ENCODE measurements around the gene YPEL2. TPM values are rescaled to one million over a fixed set of nuclear protein-coding genes. Genes with fewer than 3 reads are reported as not detected.

YPEL2 gene
- total RNA-seq, 1 donor from 2014 or later = 41.1 TPM

DNA sequence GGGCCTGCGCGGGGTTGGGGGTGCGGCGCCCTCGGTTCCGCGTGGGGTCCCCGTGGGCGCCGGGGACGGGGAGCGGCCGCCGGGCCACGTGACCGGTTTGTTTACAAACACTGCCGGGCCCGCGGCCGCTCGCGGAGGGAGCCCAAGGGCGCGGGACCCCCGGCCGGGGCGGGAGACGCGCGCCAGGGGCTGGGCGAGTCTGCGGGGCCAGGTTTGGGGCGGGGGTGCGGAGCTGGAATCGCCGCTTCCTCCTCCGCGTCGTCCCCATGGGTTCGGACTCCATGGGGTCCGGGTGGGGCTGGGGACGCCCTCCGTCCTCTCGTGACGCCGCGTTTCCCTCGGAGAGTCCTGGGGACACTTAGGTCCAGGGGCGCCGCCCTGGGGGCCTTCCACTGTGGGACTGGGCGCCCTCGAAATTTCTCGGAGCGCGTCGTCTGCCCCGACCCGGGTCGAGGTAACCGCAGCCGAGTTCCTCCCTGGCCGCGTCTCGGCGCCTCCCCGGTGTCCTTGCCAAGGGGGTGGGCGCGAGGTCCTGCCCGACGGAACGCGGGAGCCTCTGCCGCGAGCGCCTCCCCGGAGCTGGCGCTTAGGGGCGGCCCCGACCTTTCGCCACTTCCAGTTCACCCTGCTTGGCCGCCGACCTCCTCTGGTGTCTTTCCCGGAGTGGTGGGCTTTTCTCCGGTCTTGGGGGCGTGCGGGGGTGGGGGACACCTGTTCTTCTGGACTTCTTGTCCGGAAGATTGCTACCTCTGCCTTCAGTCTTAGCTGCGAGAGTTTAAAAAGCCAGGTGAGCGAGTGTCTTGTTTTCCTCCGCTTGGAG lies 684 bp downstream of the YPEL2 start:
- Histone ChIP-seq H3K27ac (ENCODE audit: low read depth, low read length) (no peak overlapping the region), H3K4me1 (ENCODE audit: insufficient read depth, low read length) (peaks cover 19% of the 10 kb centered on the region), H3K27me3 (ENCODE audit: insufficient read depth, low read length) (peaks cover 26% of the 10 kb centered on the region), H3K4me3 (ENCODE audit: insufficient read depth, low read depth, low read length) (peak overlapping the region; percentile 69), H4K20me1 (ENCODE audit: insufficient read depth, low read length) (peaks cover 44% of the 10 kb centered on the region), H3K36me3 (ENCODE audit: insufficient read depth, low read length) (no peaks in the 10 kb centered on the region), H3K9ac (ENCODE audit: low read length) (peak overlapping the region; percentile 81), H3K79me2 (ENCODE audit: insufficient read depth, low read length) (peaks cover 8% of the 10 kb centered on the region), H3K4me2 (ENCODE audit: low read length) (peak overlapping the region; percentile 96), H2AFZ (ENCODE audit: low read depth, low read length) (peak overlapping the region; percentile 82), H3K9me3 (ENCODE audit: insufficient read depth, low read depth, low read length) (no peaks in the 10 kb centered on the region)
- Mint-ChIP-seq H3K4me1 (ENCODE audit: low read depth, unreplicated experiment) (peaks cover 53% of the 10 kb centered on the region), H3K9me3 (ENCODE audit: unreplicated experiment) (no peaks in the 10 kb centered on the region), H3K36me3 (ENCODE audit: low read depth, unreplicated experiment) (no peaks in the 10 kb centered on the region), H3K27ac (ENCODE audit: unreplicated experiment) (no peak overlapping the region), H3K27me3 (ENCODE audit: low read depth, unreplicated experiment) (no peaks in the 10 kb centered on the region), H3K4me3 (ENCODE audit: unreplicated experiment) (peak overlapping the region; percentile 95)
- no peak for DNase-seq (ENCODE audit: low read depth)
- TF ChIP-seq, protein P1, sequence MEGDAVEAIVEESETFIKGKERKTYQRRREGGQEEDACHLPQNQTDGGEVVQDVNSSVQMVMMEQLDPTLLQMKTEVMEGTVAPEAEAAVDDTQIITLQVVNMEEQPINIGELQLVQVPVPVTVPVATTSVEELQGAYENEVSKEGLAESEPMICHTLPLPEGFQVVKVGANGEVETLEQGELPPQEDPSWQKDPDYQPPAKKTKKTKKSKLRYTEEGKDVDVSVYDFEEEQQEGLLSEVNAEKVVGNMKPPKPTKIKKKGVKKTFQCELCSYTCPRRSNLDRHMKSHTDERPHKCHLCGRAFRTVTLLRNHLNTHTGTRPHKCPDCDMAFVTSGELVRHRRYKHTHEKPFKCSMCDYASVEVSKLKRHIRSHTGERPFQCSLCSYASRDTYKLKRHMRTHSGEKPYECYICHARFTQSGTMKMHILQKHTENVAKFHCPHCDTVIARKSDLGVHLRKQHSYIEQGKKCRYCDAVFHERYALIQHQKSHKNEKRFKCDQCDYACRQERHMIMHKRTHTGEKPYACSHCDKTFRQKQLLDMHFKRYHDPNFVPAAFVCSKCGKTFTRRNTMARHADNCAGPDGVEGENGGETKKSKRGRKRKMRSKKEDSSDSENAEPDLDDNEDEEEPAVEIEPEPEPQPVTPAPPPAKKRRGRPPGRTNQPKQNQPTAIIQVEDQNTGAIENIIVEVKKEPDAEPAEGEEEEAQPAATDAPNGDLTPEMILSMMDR (IDR thresholded peaks at IDR 0.05; ENCODE audit: insufficient read depth, low read depth, low read length) = no peak
- TF ChIP-seq EZH2 (IDR thresholded peaks at IDR 0.05; ENCODE audit: insufficient read depth, low read length) = no peak
- no peak for FAIRE-seq

DNA sequence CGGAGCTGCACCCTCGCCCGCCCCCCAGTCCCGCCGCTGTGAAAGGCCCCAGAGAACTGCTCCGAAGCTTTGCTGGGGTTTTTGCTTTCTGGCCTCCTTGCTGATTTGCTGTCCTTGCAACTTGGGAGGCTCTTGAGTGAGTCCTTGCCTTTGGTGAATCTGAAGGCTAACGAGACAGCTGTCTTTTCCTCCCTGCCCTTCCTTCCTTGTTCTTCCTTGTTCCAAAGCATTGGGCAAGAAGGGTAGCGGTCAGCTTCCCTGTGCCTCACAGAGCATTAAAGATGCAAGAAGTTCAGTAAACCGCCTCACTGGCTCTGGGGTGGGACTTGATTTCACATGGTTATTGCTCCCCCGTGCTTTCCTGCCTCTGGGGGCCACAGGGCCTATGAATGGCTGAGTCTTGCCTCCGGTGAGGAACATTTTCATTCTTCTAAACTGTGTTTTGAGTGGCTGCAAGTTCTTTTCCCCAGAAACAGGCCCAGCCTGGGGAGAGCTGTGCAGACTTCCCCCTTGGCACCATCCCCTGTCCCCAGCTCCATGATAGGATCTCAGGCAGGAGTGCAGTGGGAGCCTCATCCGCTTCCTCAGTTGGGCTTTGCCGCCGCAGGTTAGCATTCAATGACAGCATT lies 1.4 kb downstream of the YPEL2 start:
- Histone ChIP-seq H3K4me3 (ENCODE audit: insufficient read depth, low read depth, low read length) (peak overlapping the region; percentile 69), H3K36me3 (ENCODE audit: insufficient read depth, low read length) (no peaks in the 10 kb centered on the region), H3K27me3 (ENCODE audit: insufficient read depth, low read length) (peaks cover 26% of the 10 kb centered on the region), H3K9ac (ENCODE audit: low read length) (peak overlapping the region; percentile 81), H4K20me1 (ENCODE audit: insufficient read depth, low read length) (peaks cover 44% of the 10 kb centered on the region), H3K27ac (ENCODE audit: low read depth, low read length) (no peak overlapping the region), H3K4me1 (ENCODE audit: insufficient read depth, low read length) (peaks cover 15% of the 10 kb centered on the region), H3K9me3 (ENCODE audit: insufficient read depth, low read depth, low read length) (no peaks in the 10 kb centered on the region), H3K4me2 (ENCODE audit: low read length) (peak overlapping the region; percentile 96), H2AFZ (ENCODE audit: low read depth, low read length) (peak overlapping the region; percentile 82), H3K79me2 (ENCODE audit: insufficient read depth, low read length) (peaks cover 8% of the 10 kb centered on the region)
- TF ChIP-seq, protein P1 (IDR thresholded peaks at IDR 0.05; ENCODE audit: insufficient read depth, low read depth, low read length) = no peak
- TF ChIP-seq EZH2 (IDR thresholded peaks at IDR 0.05; ENCODE audit: insufficient read depth, low read length) = peak; percentile 31
- FAIRE-seq (no peak), DNase-seq (ENCODE audit: low read depth) (no peak)
- H3K4me1 Mint-ChIP-seq (ENCODE audit: low read depth, unreplicated experiment) = peaks cover 48% of the 10 kb centered on the region
- H3K4me3 Mint-ChIP-seq (ENCODE audit: unreplicated experiment) = peak overlapping the region; percentile 95
- H3K27me3 Mint-ChIP-seq (ENCODE audit: low read depth, unreplicated experiment) = no peaks in the 10 kb centered on the region
- peak overlapping the region; percentile 83 for H3K27ac Mint-ChIP-seq (ENCODE audit: unreplicated experiment)
- no peaks in the 10 kb centered on the region for H3K9me3 Mint-ChIP-seq (ENCODE audit: unreplicated experiment)
- no peaks in the 10 kb centered on the region for H3K36me3 Mint-ChIP-seq (ENCODE audit: low read depth, unreplicated experiment)

Data from astrocyte (in vitro differentiated cells and primary cell).